MM.1S (cell line): ENCODE measurements around the gene SHISA6.

Experiments
- EZH2 ChIP-seq: fragments of 300-600 bp; sonication (generic); optimal IDR thresholded peaks from 2 replicates; pipeline ENCODE3; 2017; ENCODE audit warnings: low read depth, mild to moderate bottlenecking, antibody characterized with exemption, low read length, mixed read lengths
- TF ChIP-seq, protein P1 (sequence below): fragments of 300-600 bp; sonication (generic); IDR thresholded peaks from 2 replicates; pipeline ENCODE4 v1.5.1; 2016; ENCODE audit warnings: antibody characterized with exemption, low read length, mixed read lengths

DNA sequence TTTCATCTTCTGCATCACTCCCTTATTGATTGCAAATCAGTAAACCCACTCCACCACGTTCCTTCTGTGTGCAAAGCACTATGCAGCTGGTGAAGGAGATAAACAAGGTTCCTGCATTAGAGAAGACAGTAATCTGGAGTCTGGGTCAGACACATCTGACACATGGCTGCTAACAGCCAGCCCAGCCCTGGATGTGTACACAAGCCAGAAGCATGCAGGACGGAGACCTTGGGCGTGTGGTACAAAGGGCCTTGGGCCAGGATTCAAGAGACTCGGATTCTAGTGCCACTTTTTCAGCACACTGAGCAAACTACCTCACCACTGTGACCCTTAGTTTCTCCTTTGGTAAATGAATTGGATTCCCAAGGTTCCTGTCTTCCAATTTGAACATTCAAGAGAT lies 270.7 kb downstream of the SHISA6 start:
- TF ChIP-seq, protein P1, sequence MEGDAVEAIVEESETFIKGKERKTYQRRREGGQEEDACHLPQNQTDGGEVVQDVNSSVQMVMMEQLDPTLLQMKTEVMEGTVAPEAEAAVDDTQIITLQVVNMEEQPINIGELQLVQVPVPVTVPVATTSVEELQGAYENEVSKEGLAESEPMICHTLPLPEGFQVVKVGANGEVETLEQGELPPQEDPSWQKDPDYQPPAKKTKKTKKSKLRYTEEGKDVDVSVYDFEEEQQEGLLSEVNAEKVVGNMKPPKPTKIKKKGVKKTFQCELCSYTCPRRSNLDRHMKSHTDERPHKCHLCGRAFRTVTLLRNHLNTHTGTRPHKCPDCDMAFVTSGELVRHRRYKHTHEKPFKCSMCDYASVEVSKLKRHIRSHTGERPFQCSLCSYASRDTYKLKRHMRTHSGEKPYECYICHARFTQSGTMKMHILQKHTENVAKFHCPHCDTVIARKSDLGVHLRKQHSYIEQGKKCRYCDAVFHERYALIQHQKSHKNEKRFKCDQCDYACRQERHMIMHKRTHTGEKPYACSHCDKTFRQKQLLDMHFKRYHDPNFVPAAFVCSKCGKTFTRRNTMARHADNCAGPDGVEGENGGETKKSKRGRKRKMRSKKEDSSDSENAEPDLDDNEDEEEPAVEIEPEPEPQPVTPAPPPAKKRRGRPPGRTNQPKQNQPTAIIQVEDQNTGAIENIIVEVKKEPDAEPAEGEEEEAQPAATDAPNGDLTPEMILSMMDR = no peak
- TF ChIP-seq EZH2 = no peak
